RWPE2 (cell line): ENCODE results near the gene RHOF.

ENCODE experiments used
- ATAC-seq: fragments of 200-7000 bp; cut with Tn5 transposase; 3 replicates; pipeline ENCODE4 v1.9.1; 2021; ENCODE audit warnings: low read depth
- DNase-seq: peaks from one replicate; pipeline ENCODE4 v3.0.0-alpha.2; 2020; ENCODE audit warnings: low spot score
- H3K27ac ChIP-seq: fragments of 450-650 bp; 2 replicates; pipeline ENCODE4 v1.5.1; 2017; ENCODE audit warnings: mild to moderate bottlenecking; ENCODE audit not compliant: poor library complexity, severe bottlenecking
- H3K27me3 ChIP-seq: fragments of 250-450 bp; sonication (Bioruptor Pico); 2 replicates; pipeline ENCODE4 v1.5.1; 2021; ENCODE audit warnings: mild to moderate bottlenecking, moderate library complexity; ENCODE audit not compliant: insufficient read depth, poor library complexity, severe bottlenecking
- H3K36me3 ChIP-seq: fragments of 250-450 bp; sonication (Bioruptor Pico); 2 replicates; pipeline ENCODE4 v1.5.1; 2020; ENCODE audit warnings: low read depth, mild to moderate bottlenecking, moderate library complexity
- H3K4me1 ChIP-seq: fragments of 250-450 bp; sonication (Bioruptor Pico); 2 replicates; pipeline ENCODE4 v1.5.1; 2021; ENCODE audit warnings: mild to moderate bottlenecking, moderate library complexity; ENCODE audit not compliant: insufficient read depth, poor library complexity, severe bottlenecking
- H3K4me3 ChIP-seq: fragments of 250-450 bp; sonication (Bioruptor Pico); 2 replicates; pipeline ENCODE4 v1.5.1; 2021; ENCODE audit warnings: mild to moderate bottlenecking, moderate library complexity; ENCODE audit not compliant: severe bottlenecking
- H3K9me3 ChIP-seq: fragments of 250-450 bp; sonication (Bioruptor Pico); 2 replicates; pipeline ENCODE4 v1.5.1; 2021; ENCODE audit warnings: mild to moderate bottlenecking, moderate library complexity; ENCODE audit not compliant: severe bottlenecking
- TF ChIP-seq, protein P1 (sequence below): fragments of 450-650 bp; IDR thresholded peaks from one replicate; pipeline ENCODE4 v1.5.1; 2017; ENCODE audit warnings: mild to moderate bottlenecking, moderate library complexity; ENCODE audit not compliant: poor library complexity, severe bottlenecking

The RHOF gene

DNA sequence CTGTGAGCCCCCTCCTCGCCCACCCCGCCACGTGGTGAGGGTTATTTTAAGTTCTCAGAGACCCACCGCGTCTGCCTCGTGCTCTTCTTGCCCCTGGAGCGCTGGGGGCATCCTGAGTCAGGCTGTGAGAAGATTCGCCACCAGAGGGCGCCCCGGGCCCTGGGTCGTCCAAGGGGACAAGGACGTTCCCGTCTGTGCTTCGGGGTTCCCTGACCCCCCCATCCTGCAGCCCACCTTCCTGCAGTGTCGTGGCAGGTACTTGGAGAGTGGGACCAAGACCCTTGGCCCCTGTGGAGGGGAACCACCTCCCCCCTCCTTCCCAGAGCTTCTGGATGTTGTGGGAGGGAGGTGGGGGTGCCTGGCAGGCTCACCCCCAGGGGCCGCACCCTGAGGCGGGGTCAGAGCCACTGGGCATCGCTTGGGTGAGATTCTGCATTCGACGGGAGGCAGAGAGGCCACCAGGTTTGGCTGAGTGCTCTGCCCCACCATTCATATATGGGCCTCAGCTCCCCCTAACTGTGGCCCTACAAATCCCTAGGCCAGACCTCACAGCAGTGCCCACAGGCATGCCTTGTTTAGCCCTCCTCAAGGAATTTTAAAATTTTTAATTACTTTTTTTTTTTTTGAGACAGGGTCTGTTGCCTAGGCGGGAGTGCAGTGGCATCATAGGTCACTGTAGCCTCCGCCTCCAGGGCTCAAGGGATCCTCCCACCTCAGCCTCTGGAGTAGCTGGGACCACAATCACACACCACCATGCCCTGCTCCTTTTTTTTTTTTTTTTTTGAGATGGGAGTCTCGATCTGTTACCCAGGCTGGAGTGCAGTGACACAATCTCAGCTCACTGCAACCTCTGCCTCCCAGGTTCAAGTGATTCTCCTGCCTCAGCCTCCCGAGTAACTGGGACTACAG, 17.0 kb downstream of the RHOF start:
- Histone ChIP-seq H3K27me3 (no peaks in the 10 kb centered on the region), H3K36me3 (peaks cover 25% of the 10 kb centered on the region), H3K27ac (no peak overlapping the region), H3K4me3 (no peak overlapping the region), H3K9me3 (no peaks in the 10 kb centered on the region), H3K4me1 (peaks cover 2% of the 10 kb centered on the region)
- no peak for DNase-seq
- TF ChIP-seq, protein P1, sequence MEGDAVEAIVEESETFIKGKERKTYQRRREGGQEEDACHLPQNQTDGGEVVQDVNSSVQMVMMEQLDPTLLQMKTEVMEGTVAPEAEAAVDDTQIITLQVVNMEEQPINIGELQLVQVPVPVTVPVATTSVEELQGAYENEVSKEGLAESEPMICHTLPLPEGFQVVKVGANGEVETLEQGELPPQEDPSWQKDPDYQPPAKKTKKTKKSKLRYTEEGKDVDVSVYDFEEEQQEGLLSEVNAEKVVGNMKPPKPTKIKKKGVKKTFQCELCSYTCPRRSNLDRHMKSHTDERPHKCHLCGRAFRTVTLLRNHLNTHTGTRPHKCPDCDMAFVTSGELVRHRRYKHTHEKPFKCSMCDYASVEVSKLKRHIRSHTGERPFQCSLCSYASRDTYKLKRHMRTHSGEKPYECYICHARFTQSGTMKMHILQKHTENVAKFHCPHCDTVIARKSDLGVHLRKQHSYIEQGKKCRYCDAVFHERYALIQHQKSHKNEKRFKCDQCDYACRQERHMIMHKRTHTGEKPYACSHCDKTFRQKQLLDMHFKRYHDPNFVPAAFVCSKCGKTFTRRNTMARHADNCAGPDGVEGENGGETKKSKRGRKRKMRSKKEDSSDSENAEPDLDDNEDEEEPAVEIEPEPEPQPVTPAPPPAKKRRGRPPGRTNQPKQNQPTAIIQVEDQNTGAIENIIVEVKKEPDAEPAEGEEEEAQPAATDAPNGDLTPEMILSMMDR = peak; percentile 94
- ATAC-seq = peak; percentile 56

DNA sequence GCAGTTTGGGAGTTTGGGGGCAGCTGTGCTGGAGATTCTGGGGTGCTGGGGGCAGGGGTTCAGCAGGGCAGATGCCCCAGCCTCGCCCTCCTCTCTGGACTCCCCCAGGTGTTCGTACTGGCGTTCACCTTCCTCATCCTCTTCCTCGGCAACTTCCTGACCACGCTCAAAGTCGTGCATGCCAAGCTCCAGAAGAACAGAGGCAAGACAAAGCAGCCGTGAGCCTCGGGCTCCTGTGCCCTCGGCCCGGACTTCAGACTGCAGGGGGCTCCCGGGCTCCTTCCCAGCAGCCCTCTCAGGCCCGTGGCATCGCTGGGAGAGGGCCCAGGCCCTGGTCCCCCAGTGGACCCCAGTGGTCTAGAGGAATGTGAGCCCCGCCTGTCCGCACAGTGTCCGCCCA, 18.0 kb downstream of the RHOF start:
- ATAC-seq (no peak; the same call in 2 of the 3 replicates), DNase-seq (no peak)
- H3K27me3 ChIP-seq = no peaks in the 10 kb centered on the region
- H3K4me3 ChIP-seq = no peak overlapping the region
- H3K27ac ChIP-seq = no peak overlapping the region
- H3K4me1 ChIP-seq = no peaks in the 10 kb centered on the region
- no peaks in the 10 kb centered on the region for H3K9me3 ChIP-seq
- TF ChIP-seq, protein P1 = no peak
- H3K36me3 ChIP-seq = peaks cover 21% of the 10 kb centered on the region

DNA sequence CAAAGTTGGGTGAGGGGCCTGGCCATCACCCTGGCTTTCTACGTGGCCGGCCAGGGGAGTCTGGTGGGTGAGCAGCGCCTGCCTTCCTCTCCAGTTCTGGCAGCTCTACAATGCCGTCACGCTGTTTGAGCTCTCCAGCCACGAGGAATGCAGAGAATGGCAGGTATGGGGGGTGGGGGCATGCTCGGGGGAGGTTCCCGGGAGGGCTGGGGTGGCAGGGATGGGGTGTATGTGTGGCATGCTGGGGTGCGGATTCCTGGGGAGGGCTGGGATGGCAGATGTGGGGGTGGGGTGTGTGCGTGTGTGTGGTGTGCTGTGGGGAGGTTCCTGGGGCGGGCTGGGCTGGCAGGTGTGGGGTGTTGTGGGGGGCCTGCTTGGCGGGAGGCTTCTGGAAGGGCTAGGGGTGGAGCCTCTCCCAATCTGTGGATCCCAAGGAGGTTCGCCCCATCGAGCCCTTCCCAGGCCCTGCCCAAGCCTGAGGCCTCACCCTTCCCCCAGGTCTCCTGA, 18.5 kb downstream of the RHOF start:
- Histone ChIP-seq H3K27ac (no peak overlapping the region), H3K27me3 (no peaks in the 10 kb centered on the region)
- TF ChIP-seq, protein P1 = no peak

DNA sequence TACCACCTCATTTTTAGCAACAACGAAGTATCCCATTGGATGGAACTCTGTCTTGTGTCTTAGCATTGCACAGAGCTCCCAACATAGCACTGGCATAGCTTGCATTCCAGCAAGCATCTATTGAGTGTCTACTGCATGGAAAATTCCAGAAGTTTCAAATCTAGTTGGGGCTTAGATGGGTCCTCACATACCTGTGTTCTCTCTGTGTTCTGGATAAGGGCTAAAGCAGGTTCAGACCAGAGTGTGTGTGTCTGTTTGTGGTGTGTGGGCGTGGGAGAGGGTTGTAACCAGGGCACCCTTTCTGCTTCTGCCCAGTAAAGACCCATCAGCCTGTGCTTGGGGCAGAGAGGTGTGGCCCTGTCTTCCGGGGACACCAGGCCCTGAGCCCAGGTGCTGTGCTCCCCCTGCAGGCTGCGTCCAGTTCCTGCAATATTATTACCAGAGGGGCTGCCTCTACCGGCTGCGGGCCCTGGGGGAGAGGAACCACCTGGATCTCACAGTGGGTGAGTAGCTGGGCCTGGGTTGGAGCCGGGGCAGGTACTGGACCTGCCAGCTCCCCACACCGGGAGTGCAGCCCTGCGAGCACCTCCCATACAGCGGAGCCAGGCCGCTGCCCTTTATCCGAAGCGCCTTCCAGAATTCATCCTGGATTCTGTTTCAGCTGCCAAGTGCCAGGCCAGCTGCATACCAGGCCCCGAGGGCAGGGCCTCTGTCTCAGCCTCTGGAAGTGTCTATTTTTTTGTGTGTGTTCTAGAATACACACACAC, 20.3 kb downstream of the RHOF start:
- H3K27me3 ChIP-seq = no peaks in the 10 kb centered on the region
- H3K36me3 ChIP-seq = peaks cover 3% of the 10 kb centered on the region; the same call in 1 of the 2 replicates
- DNase-seq (no peak), ATAC-seq (peak; percentile 69)
- H3K9me3 ChIP-seq = no peaks in the 10 kb centered on the region
- no peak overlapping the region for H3K4me3 ChIP-seq
- TF ChIP-seq, protein P1 = peak; percentile 92
- H3K4me1 ChIP-seq = no peaks in the 10 kb centered on the region
- H3K27ac ChIP-seq = no peak overlapping the region

More for the DNA sequence above, 18.5 kb downstream of the RHOF start:
- Histone ChIP-seq H3K4me1 (no peaks in the 10 kb centered on the region), H3K36me3 (peaks cover 16% of the 10 kb centered on the region), H3K9me3 (no peaks in the 10 kb centered on the region), H3K4me3 (no peak overlapping the region)
- ATAC-seq (no peak), DNase-seq (no peak)
